Uterus (tissue), 4 donors: Measurements from ENCODE around the gene SUSD3. TPM values are rescaled to one million over a fixed set of nuclear protein-coding genes. Genes with fewer than 3 reads are reported as not detected.

ENCODE experiments used
- DNase-seq, 2 donors: peaks; one replicate each; pipeline ENCODE4 v3.0.0-alpha.2; 2019 to 2020
- H3K27ac ChIP-seq, 2 donors: fragments of 200-600 bp; sonication (generic); 1 replicate in 1 of 2; 2 replicates in 1 of 2; pipeline ENCODE4 v1.5.1; 2016 to 2018
- H3K27me3 ChIP-seq, 2 donors: fragments of 200-600 bp; sonication (generic); one replicate each; pipeline ENCODE4 v1.5.1; 2018 to 2019; ENCODE audit warnings: control low read depth in 1 of 2
- H3K36me3 ChIP-seq, 2 donors: fragments of 200-600 bp; sonication (generic); one replicate each; pipeline ENCODE4 v1.5.1; 2019; ENCODE audit warnings: control low read depth in 1 of 2
- H3K4me1 ChIP-seq, 2 donors: fragments of 200-600 bp; sonication (generic); one replicate each; pipeline ENCODE4 v1.5.1; 2018 to 2019; ENCODE audit warnings: control low read depth in 1 of 2
- H3K4me3 ChIP-seq, 2 donors: fragments of 200-600 bp; sonication (generic); 1 replicate in 1 of 2; 2 replicates in 1 of 2; pipeline ENCODE4 v1.5.1; 2018 to 2019; ENCODE audit warnings: mild to moderate bottlenecking in 1 of 2
- H3K9me3 ChIP-seq, 2 donors: fragments of 200-600 bp; sonication (generic); one replicate each; pipeline ENCODE4 v1.5.1; 2019; ENCODE audit warnings: control low read depth in 1 of 2
- POLR2A ChIP-seq, 2 donors: fragments of 450-650 bp; IDR thresholded peaks; one replicate each; pipeline ENCODE4 v1.6.1; 2016; ENCODE audit warnings: antibody characterized with exemption in 2 of 2, mild to moderate bottlenecking in 1 of 2, moderate library complexity in 1 of 2
- intact Hi-C: fragments of 100-400 bp; cut with DNase I; formaldehyde crosslinking; loops from one replicate; pipeline ENCODE4 v1.15.1; 2023; ENCODE audit warnings: low total_unique reads
- total RNA-seq, 4 donors: library from RNA; depleted of rRNA in 3 of 4; stranded (reverse); fragments of >200 nt in 3 of 4; gene quantifications; one replicate each; pipeline versions ENCODE4 v1.1.0 to v1.2.4, GENCODE V29; 2014 to 2023
- TF ChIP-seq, protein P1 (sequence below), 4 experiments: fragments of 200-600 bp in 2 of 4; fragments of 450-650 bp in 2 of 4; sonication (generic) in 2 of 4; IDR thresholded peaks; one replicate each; pipeline ENCODE4 v1.5.1; 2016 to 2019; ENCODE audit warnings: antibody characterized with exemption in 4 of 4, mild to moderate bottlenecking in 2 of 4, moderate library complexity in 1 of 4
- donor health status: DM: yes; HTN: yes; CAD: no.

SUSD3 gene
- total RNA-seq, 4 donors from 2014 or later: 9.3 to 52.7 (median 14.7) TPM

GRCh38 chr9:93089481-93089991 is 31.0 kb downstream of the SUSD3 start:
- peak; percentile 10 to 11 for DNase-seq
- Histone ChIP-seq H3K4me1 (no peaks in the 10 kb centered on the region), H3K27ac (no peak overlapping the region), H3K36me3 (no peaks in the 10 kb centered on the region), H3K27me3 (no peaks in the 10 kb centered on the region), H3K4me3 (no peak overlapping the region), H3K9me3 (peaks cover 0 to 5% of the 10 kb centered on the region in 2 donors)
- TF ChIP-seq, protein P1, sequence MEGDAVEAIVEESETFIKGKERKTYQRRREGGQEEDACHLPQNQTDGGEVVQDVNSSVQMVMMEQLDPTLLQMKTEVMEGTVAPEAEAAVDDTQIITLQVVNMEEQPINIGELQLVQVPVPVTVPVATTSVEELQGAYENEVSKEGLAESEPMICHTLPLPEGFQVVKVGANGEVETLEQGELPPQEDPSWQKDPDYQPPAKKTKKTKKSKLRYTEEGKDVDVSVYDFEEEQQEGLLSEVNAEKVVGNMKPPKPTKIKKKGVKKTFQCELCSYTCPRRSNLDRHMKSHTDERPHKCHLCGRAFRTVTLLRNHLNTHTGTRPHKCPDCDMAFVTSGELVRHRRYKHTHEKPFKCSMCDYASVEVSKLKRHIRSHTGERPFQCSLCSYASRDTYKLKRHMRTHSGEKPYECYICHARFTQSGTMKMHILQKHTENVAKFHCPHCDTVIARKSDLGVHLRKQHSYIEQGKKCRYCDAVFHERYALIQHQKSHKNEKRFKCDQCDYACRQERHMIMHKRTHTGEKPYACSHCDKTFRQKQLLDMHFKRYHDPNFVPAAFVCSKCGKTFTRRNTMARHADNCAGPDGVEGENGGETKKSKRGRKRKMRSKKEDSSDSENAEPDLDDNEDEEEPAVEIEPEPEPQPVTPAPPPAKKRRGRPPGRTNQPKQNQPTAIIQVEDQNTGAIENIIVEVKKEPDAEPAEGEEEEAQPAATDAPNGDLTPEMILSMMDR (IDR thresholded peaks at IDR 0.05): no peak
- TF ChIP-seq POLR2A (IDR thresholded peaks at IDR 0.05): no peak
- intact Hi-C loops: no loop called here

DNA sequence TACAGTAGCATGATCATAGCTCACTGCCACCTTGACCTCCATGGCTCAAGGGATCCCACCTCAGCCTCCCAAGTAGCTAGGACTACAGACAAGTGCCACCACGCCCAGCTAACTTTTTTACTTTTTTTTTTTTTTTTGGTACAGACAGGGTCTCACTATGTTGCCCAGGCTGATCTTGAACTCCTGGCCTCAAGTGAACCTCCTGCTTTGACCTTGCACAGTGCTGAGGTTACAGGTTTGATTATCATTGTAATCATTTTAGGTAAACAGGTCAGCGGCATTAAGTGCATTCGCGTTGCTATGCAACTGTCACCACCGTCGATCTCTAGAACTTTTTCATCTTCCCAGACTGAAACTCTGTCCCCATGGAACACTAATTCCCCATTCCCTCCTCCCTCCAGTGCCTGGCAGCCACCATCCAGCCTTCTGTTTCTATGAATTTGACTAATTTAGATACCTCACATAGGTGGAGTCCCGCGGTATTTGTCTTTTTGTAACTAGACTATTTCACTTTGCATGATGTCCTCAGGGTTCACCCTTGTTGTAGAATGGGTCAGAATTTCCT is 31.7 kb downstream of the SUSD3 start:
- peak in 1 of 2 donors; percentile 2 for DNase-seq
- H3K27ac ChIP-seq: no peak overlapping the region
- H3K4me1 ChIP-seq: no peaks in the 10 kb centered on the region
- TF ChIP-seq, protein P1 (IDR thresholded peaks at IDR 0.05): no peak
- TF ChIP-seq POLR2A (IDR thresholded peaks at IDR 0.05): no peak
- no peaks in the 10 kb centered on the region for H3K36me3 ChIP-seq
- intact Hi-C loops: no loop called here
- H3K9me3 ChIP-seq: peaks cover 0 to 5% of the 10 kb centered on the region in 2 donors
- H3K27me3 ChIP-seq: no peaks in the 10 kb centered on the region
- no peak overlapping the region for H3K4me3 ChIP-seq

GRCh38 chr9:93091056-93091452 is 32.6 kb downstream of the SUSD3 start:
- no peak overlapping the region for H3K4me3 ChIP-seq
- DNase-seq: peak in 1 of 2 donors; percentile 8

GRCh38 chr9:93091453-93092081 is 33.1 kb downstream of the SUSD3 start:
- Histone ChIP-seq H3K27me3 (no peaks in the 10 kb centered on the region), H3K27ac (no peak overlapping the region), H3K9me3 (peaks cover 0 to 5% of the 10 kb centered on the region in 2 donors), H3K4me1 (no peaks in the 10 kb centered on the region), H3K4me3 (no peak overlapping the region), H3K36me3 (no peaks in the 10 kb centered on the region)
- intact Hi-C loops: no loop called here
- TF ChIP-seq, protein P1 (IDR thresholded peaks at IDR 0.05): no peak
- TF ChIP-seq POLR2A (IDR thresholded peaks at IDR 0.05): no peak
- peak; percentile 68 to 75 for DNase-seq

More at GRCh38 chr9:93091056-93091452, 32.6 kb downstream of the SUSD3 start:
- Histone ChIP-seq H3K27ac (no peak overlapping the region), H3K36me3 (no peaks in the 10 kb centered on the region), H3K27me3 (no peaks in the 10 kb centered on the region), H3K4me1 (no peaks in the 10 kb centered on the region), H3K9me3 (peaks cover 0 to 5% of the 10 kb centered on the region in 2 donors)
- intact Hi-C loops: no loop called here
- TF ChIP-seq, protein P1 (IDR thresholded peaks at IDR 0.05): no peak
- TF ChIP-seq POLR2A (IDR thresholded peaks at IDR 0.05): no peak
